ENCODE measurements around the gene TTC27.

DNA sequence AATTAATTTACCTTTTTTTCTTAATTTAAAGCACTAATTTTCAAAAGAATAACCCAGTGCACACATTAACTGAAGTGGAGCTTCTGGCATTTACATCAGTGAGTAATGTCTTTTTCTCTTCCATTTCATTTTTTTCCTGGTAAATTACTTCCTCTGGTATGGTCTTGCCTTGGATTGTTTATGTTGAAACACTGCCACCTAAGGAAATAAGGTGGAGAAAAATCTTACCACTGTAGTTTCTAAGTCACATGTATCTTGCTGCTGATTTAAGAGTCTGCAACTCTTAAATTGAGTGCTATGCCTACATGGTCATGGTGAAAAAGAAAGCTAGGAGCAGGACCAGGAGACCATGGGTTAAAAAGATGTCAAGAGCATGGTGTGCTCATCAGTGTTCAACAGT, 51.0 kb downstream of the TTC27 start:
- no peak for TF ChIP-seq POLR2A (IDR thresholded peaks at IDR 0.05)
- no peak for TF ChIP-seq EP300 (IDR thresholded peaks at IDR 0.05)
- TF ChIP-seq, protein P1, sequence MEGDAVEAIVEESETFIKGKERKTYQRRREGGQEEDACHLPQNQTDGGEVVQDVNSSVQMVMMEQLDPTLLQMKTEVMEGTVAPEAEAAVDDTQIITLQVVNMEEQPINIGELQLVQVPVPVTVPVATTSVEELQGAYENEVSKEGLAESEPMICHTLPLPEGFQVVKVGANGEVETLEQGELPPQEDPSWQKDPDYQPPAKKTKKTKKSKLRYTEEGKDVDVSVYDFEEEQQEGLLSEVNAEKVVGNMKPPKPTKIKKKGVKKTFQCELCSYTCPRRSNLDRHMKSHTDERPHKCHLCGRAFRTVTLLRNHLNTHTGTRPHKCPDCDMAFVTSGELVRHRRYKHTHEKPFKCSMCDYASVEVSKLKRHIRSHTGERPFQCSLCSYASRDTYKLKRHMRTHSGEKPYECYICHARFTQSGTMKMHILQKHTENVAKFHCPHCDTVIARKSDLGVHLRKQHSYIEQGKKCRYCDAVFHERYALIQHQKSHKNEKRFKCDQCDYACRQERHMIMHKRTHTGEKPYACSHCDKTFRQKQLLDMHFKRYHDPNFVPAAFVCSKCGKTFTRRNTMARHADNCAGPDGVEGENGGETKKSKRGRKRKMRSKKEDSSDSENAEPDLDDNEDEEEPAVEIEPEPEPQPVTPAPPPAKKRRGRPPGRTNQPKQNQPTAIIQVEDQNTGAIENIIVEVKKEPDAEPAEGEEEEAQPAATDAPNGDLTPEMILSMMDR (IDR thresholded peaks at IDR 0.05): no peak
- no peak for TF ChIP-seq POLR2AphosphoS5 (IDR thresholded peaks at IDR 0.05)
